Endothelial cell of umbilical vein (primary cell): ENCODE measurements around the gene ANO7. TPM values are rescaled to one million over a fixed set of nuclear protein-coding genes. Genes with fewer than 3 reads are reported as not detected.

Experiments
- BruUV-seq: library from RNA; stranded (reverse); fragments of 400-500 nt; replicated peaks from 2 replicates; lab custom pipeline; 2021; lab: Mats Ljungman, UMichigan
- CTCF ChIA-PET: fragments of 300-600, 350-600 bp; sonication (Branson Sonifier 250); formaldehyde crosslinking; loops from one replicate; lab custom pipeline; 2021; ENCODE audit warnings: antibody characterized with exemption, inconsistent platforms; lab: Charles Lee
- POLR2A ChIA-PET: fragments of 300-600, 350-600 bp; sonication (Branson Sonifier 250); formaldehyde crosslinking; loops from one replicate; lab custom pipeline; 2021; ENCODE audit warnings: antibody characterized with exemption, inconsistent platforms; lab: Charles Lee
- DNase-seq: peaks from one replicate; pipeline ENCODE4 v3.0.0-alpha.2; 2011; ENCODE audit warnings: low read depth, low spot score
- FAIRE-seq: peaks from 2 replicates; lab custom pipeline; 2011; peaks lifted over from hg19 to GRCh38; lab: Jason Lieb, UNC
- H2AFZ ChIP-seq: 2 replicates; pipeline ENCODE4 v1.6.0; 2012; ENCODE audit warnings: low read depth, low read length, control low read depth, inconsistent platforms
- H3K27ac ChIP-seq: 2 replicates; pipeline ENCODE4 v1.5.1; 2011; ENCODE audit warnings: low read depth, mild to moderate bottlenecking, control low read depth, low read length, moderate library complexity; ENCODE audit not compliant: insufficient read depth
- H3K27me3 ChIP-seq, 2 experiments: 2 replicates each; pipeline versions ENCODE4 v1.6.0 to v1.6.1; 2011; ENCODE audit warnings: low read length in 2 of 2, mixed read lengths in 1 of 2; ENCODE audit not compliant: control insufficient read depth in 2 of 2, insufficient read depth in 2 of 2
- H3K36me3 ChIP-seq, 2 experiments: 2 replicates in 1 of 2; 3 replicates in 1 of 2; pipeline ENCODE4 v1.5.1; 2011; ENCODE audit warnings: low read length in 2 of 2, mild to moderate bottlenecking in 1 of 2, moderate library complexity in 1 of 2; ENCODE audit not compliant: control insufficient read depth in 2 of 2, insufficient read depth in 2 of 2; ENCODE audit errors: extremely low read depth in 1 of 2
- H3K4me1 ChIP-seq: 3 replicates; pipeline ENCODE4 v1.5.1; 2011; ENCODE audit warnings: mild to moderate bottlenecking, low read length; ENCODE audit not compliant: control insufficient read depth, insufficient read depth; ENCODE audit errors: extremely low read depth
- H3K4me2 ChIP-seq: 2 replicates; pipeline ENCODE4 v1.6.1; 2011; ENCODE audit warnings: low read length, control low read depth, mixed read lengths; ENCODE audit not compliant: insufficient read depth
- H3K4me3 ChIP-seq, 3 experiments: fragments of 200-600 bp in 1 of 3; sonication (generic), shearing (Covaris generic) in 1 of 3; replicated peaks in 1 of 3; 2 replicates each; pipeline ENCODE4 v1.5.1; 2011 to 2016; ENCODE audit warnings: control low read depth in 3 of 3, low read length in 3 of 3, mild to moderate bottlenecking in 2 of 3, inconsistent platforms in 1 of 3, low read depth in 1 of 3, moderate library complexity in 1 of 3; ENCODE audit not compliant: insufficient read depth in 1 of 3
- H3K79me2 ChIP-seq: 2 replicates; pipeline ENCODE4 v1.6.0; 2012; ENCODE audit warnings: low read length, inconsistent platforms; ENCODE audit not compliant: control insufficient read depth, insufficient read depth
- H3K9ac ChIP-seq: replicated peaks from 2 replicates; pipeline ENCODE3; 2011; ENCODE audit warnings: low read length, control low read depth; ENCODE audit not compliant: insufficient read depth; ENCODE audit errors: extremely low read depth
- H3K9me1 ChIP-seq: replicated peaks from 3 replicates; pipeline ENCODE4 v1.6.0; 2011; ENCODE audit warnings: mild to moderate bottlenecking, low read length; ENCODE audit not compliant: control insufficient read depth, insufficient read depth; ENCODE audit errors: extremely low read depth
- H3K9me3 ChIP-seq: replicated peaks from 2 replicates; pipeline ENCODE4 v1.5.1; 2012; ENCODE audit warnings: low read length, inconsistent platforms; ENCODE audit not compliant: control insufficient read depth, insufficient read depth
- H4K20me1 ChIP-seq: replicated peaks from 2 replicates; pipeline ENCODE3; 2011; ENCODE audit warnings: mild to moderate bottlenecking, low read length; ENCODE audit not compliant: control insufficient read depth, insufficient read depth; ENCODE audit errors: extremely low read depth
- CTCF ChIP-seq, 2 donors: IDR thresholded peaks; 1 replicate in 1 of 2; 2 replicates in 1 of 2; pipeline ENCODE4 v1.5.1; 2011; ENCODE audit warnings: low read length in 2 of 2, mild to moderate bottlenecking in 2 of 2, moderate library complexity in 2 of 2, control low read depth in 1 of 2, inconsistent platforms in 1 of 2, low read depth in 1 of 2; ENCODE audit not compliant: insufficient read depth in 1 of 2; ENCODE audit errors: extremely low read depth in 1 of 2
- EZH2 ChIP-seq: IDR thresholded peaks from 2 replicates; pipeline ENCODE4 v1.6.1; 2012; ENCODE audit warnings: borderline replicate concordance, low read depth, mild to moderate bottlenecking, moderate library complexity, low read length, inconsistent platforms; ENCODE audit not compliant: severe bottlenecking
- FOS ChIP-seq: IDR thresholded peaks from 2 replicates; pipeline ENCODE4 v1.6.1; 2011; ENCODE audit warnings: mild to moderate bottlenecking, low read length, moderate library complexity, borderline replicate concordance; ENCODE audit not compliant: insufficient read depth
- GATA2 ChIP-seq: IDR thresholded peaks from 2 replicates; pipeline ENCODE4 v1.7.0; 2011; ENCODE audit warnings: low read depth, mild to moderate bottlenecking, moderate library complexity, mixed read lengths, low read length; ENCODE audit not compliant: insufficient read length, insufficient read depth
- JUN ChIP-seq: IDR thresholded peaks from 2 replicates; pipeline ENCODE4 v1.6.1; 2011; ENCODE audit warnings: borderline replicate concordance, low read depth; ENCODE audit not compliant: insufficient read length, insufficient read depth
- MAX ChIP-seq: IDR thresholded peaks from 2 replicates; pipeline ENCODE4 v1.6.1; 2011; ENCODE audit not compliant: insufficient read depth, insufficient read length
- MYC ChIP-seq: IDR thresholded peaks from one replicate; pipeline ENCODE4 v1.6.1; 2011; ENCODE audit warnings: mild to moderate bottlenecking, low read depth, low read length
- POLR2A ChIP-seq: IDR thresholded peaks from 2 replicates; pipeline ENCODE4 v1.6.1; 2012; ENCODE audit warnings: low read depth, mild to moderate bottlenecking, control low read depth, low read length
- POLR2AphosphoS5 ChIP-seq: IDR thresholded peaks from 2 replicates; pipeline ENCODE4 v1.6.1; 2012; ENCODE audit warnings: low read depth, mild to moderate bottlenecking, control low read depth, low read length, moderate library complexity; ENCODE audit not compliant: insufficient read depth
- dilution Hi-C: fragments of 300-500 bp; cut with MboI; formaldehyde crosslinking; loops from one replicate; pipeline ENCODE4 v1.15.0; 2019; ENCODE audit warnings: low sequenced_read_pairs; ENCODE audit not compliant: extremely low pct_ligation_motif_present
- intact Hi-C: fragments of 100-400 bp; cut with micrococcal nuclease; formaldehyde crosslinking; loops from one replicate; pipeline ENCODE4 v1.10.0; 2022
- polyA plus RNA-seq, 4 experiments: library from polyadenylated mRNA; depleted of rRNA in 3 of 4; stranded (reverse) in 3 of 4; unstranded in 1 of 4; fragments of >200 nt; gene quantifications; 2 replicates each; pipeline versions ENCODE4 v1.2.1 to v1.2.3, GENCODE V29; 2011 to 2012; ENCODE audit warnings: missing spikeins in 1 of 4
- total RNA-seq: library from RNA; stranded (reverse); gene quantifications from 2 replicates; pipeline ENCODE4 v1.2.3, GENCODE V29; 2021

Gene ANO7
- total and polyA plus RNA-seq, 2 donors (not counting 3 experiments of a cell fraction or from before 2014, with no cell fraction given), result 0.81 to 2.5 TPM

- no peak overlapping the region for H3K4me3 ChIP-seq
- dilution Hi-C loops, result no loop called here
- peaks cover 14% of the 10 kb centered on the region for H3K79me2 ChIP-seq
- H3K9me3 ChIP-seq, result no peaks in the 10 kb centered on the region
- H3K27me3 ChIP-seq, result no peaks in the 10 kb centered on the region
- intact Hi-C loops, result no loop called here
- H3K4me2 ChIP-seq, result no peak overlapping the region
- no peak for TF ChIP-seq JUN
- no peak overlapping the region for H3K27ac ChIP-seq
- no peak overlapping the region for H2AFZ ChIP-seq
- no peak for FAIRE-seq
- no peak for DNase-seq
- peaks cover 42 to 84% of the 10 kb centered on the region in 2 experiments for H3K36me3 ChIP-seq
- CTCF ChIA-PET, result no interaction called here
- POLR2A ChIA-PET, result no interaction called here
- no peaks in the 10 kb centered on the region for H3K9me1 ChIP-seq
- H3K4me1 ChIP-seq, result peaks cover 6% of the 10 kb centered on the region
- TSS peak; percentile 55 for BruUV-seq
- H4K20me1 ChIP-seq, result no peaks in the 10 kb centered on the region
- no peak overlapping the region for H3K9ac ChIP-seq
Observed at GRCh38 chr2:241239552-241240202, 51.2 kb downstream of the ANO7 start.

- POLR2A ChIA-PET, result no interaction called here
- DNase-seq (no peak), FAIRE-seq (no peak)
- dilution Hi-C loops (no loop called here), intact Hi-C loops (no loop called here)
- Histone ChIP-seq H3K9ac (no peak overlapping the region), H2AFZ (no peak overlapping the region), H3K27me3 (no peaks in the 10 kb centered on the region), H3K27ac (no peak overlapping the region), H3K4me3 (no peak overlapping the region), H3K9me3 (no peaks in the 10 kb centered on the region), H3K36me3 (peaks cover 34 to 79% of the 10 kb centered on the region in 2 experiments), H3K79me2 (peaks cover 14% of the 10 kb centered on the region), H4K20me1 (no peaks in the 10 kb centered on the region), H3K9me1 (no peaks in the 10 kb centered on the region), H3K4me1 (peaks cover 4% of the 10 kb centered on the region), H3K4me2 (no peak overlapping the region)
- TF ChIP-seq MYC (no peak), FOS (no peak), POLR2A (no peak), EZH2 (no peak), POLR2AphosphoS5 (no peak), GATA2 (no peak), JUN (no peak), CTCF (IDR thresholded peaks at IDR 0.05; ENCODE audit: extremely low read depth in 1 of 2, insufficient read depth in 1 of 2, low read depth in 1 of 2, low read length in 2 of 2) (no peak), MAX (no peak)
- CTCF ChIA-PET, result no interaction called here
- BruUV-seq, result no TSS peak
Observed at GRCh38 chr2:241240320-241241004, 52.0 kb downstream of the ANO7 start.
